HCT116 (cell line): ENCODE results near the gene CHEK1. TPM values are rescaled to one million over a fixed set of nuclear protein-coding genes. Genes with fewer than 3 reads are reported as not detected.

ENCODE experiments used
- ATAC-seq: fragments of 200-7000 bp; cut with Tn5 transposase; 2 replicates; pipeline ENCODE4 v1.9.1; 2020; ENCODE audit warnings: mild to moderate bottlenecking, moderate library complexity
- BruUV-seq: library from RNA; stranded (reverse); fragments of 400-500 nt; replicated peaks from 2 replicates; lab custom pipeline; 2021; lab: Mats Ljungman, UMichigan
- CTCF ChIA-PET: fragments of 300-600 bp; sonication (Branson Sonifier 250); formaldehyde crosslinking; loops from one replicate; lab custom pipeline; 2021; ENCODE audit warnings: antibody characterized with exemption; lab: Charles Lee
- POLR2A ChIA-PET: fragments of 300-600, 350-600 bp; sonication (Branson Sonifier 250); formaldehyde crosslinking; loops from one replicate; lab custom pipeline; 2021; ENCODE audit warnings: antibody characterized with exemption; lab: Charles Lee
- RAD21 ChIA-PET, 2 experiments: fragments of 300-600 bp; sonication (Branson Sonifier 250); formaldehyde crosslinking; loops; one replicate each; lab custom pipeline; 2023; ENCODE audit warnings: low total read pairs in 2 of 2; ENCODE audit not compliant: uncharacterized antibody in 2 of 2, unreplicated experiment in 2 of 2, low non-redundant PET in 1 of 2; lab: Charles Lee
- DNase-seq: peaks from one replicate; pipeline ENCODE4 v3.0.0-alpha.2; 2010; ENCODE audit warnings: low read depth, low spot score
- H2AFZ ChIP-seq: fragments of 200-600 bp; shearing (Covaris generic), sonication (generic); 2 replicates; pipeline ENCODE4 v1.6.1; 2017; ENCODE audit warnings: low read depth, mixed run types, mixed read lengths, antibody characterized with exemption, low read length; ENCODE audit not compliant: poor library complexity, severe bottlenecking
- H3K27ac ChIP-seq: 2 replicates; pipeline ENCODE4 v1.5.1; 2012; ENCODE audit warnings: low read depth, low read length
- H3K27me3 ChIP-seq: fragments of 200-600 bp; sonication (generic); 2 replicates; pipeline ENCODE4 v1.6.1; 2016; ENCODE audit warnings: mixed run types, low read length, mixed read lengths; ENCODE audit not compliant: insufficient read depth
- H3K36me3 ChIP-seq, 2 experiments: fragments of 200-500 bp in 1 of 2; fragments of 200-600 bp in 1 of 2; sonication (Bioruptor generic) in 1 of 2; sonication (generic) in 1 of 2; 2 replicates each; pipeline versions ENCODE4 v1.5.1 to v1.6.1; 2014 to 2016; ENCODE audit warnings: low read length in 2 of 2, inconsistent platforms in 1 of 2, mixed read lengths in 1 of 2, mixed run types in 1 of 2; ENCODE audit not compliant: insufficient read depth in 2 of 2, control insufficient read depth in 1 of 2
- H3K4me1 ChIP-seq, 2 experiments: fragments of 200-600 bp in 1 of 2; sonication (generic) in 1 of 2; 2 replicates each; pipeline versions ENCODE4 v1.5.1 to v1.6.1; 2012 to 2017; ENCODE audit warnings: low read length in 2 of 2, inconsistent platforms in 1 of 2, mild to moderate bottlenecking in 1 of 2, mixed read lengths in 1 of 2, mixed run types in 1 of 2, moderate library complexity in 1 of 2; ENCODE audit not compliant: insufficient read depth in 2 of 2, control insufficient read depth in 1 of 2
- H3K4me2 ChIP-seq: fragments of 200-600 bp; sonication (generic); 2 replicates; pipeline ENCODE4 v1.6.1; 2017; ENCODE audit warnings: mixed run types, low read length, mixed read lengths
- H3K4me3 ChIP-seq, 2 experiments: fragments of 200-600 bp in 1 of 2; sonication (generic) in 1 of 2; replicated peaks in 1 of 2; 2 replicates each; pipeline ENCODE4 v1.5.1; 2011 to 2016; ENCODE audit warnings: low read length in 2 of 2, control low read depth in 1 of 2, low read depth in 1 of 2, mild to moderate bottlenecking in 1 of 2, mixed read lengths in 1 of 2, mixed run types in 1 of 2
- H3K79me2 ChIP-seq: fragments of 200-600 bp; sonication (generic); 2 replicates; pipeline ENCODE4 v1.6.1; 2017; ENCODE audit warnings: mild to moderate bottlenecking, mixed run types, low read length, moderate library complexity, mixed read lengths; ENCODE audit not compliant: insufficient read depth
- H3K9ac ChIP-seq: fragments of 200-600 bp; sonication (generic); 2 replicates; pipeline ENCODE4 v1.6.1; 2016; ENCODE audit warnings: low read length, mixed read lengths
- H3K9me2 ChIP-seq: fragments of 200-600 bp; sonication (generic), shearing (Covaris generic); 2 replicates; pipeline ENCODE4 v1.6.1; 2017; ENCODE audit warnings: mixed run types, mild to moderate bottlenecking, moderate library complexity; ENCODE audit not compliant: insufficient read depth
- H3K9me3 ChIP-seq, 2 experiments: fragments of 200-500 bp in 1 of 2; fragments of 200-600 bp in 1 of 2; sonication (Bioruptor generic) in 1 of 2; sonication (generic) in 1 of 2; 2 replicates each; pipeline ENCODE4 v1.6.1; 2014 to 2017; ENCODE audit warnings: low read length in 2 of 2, mixed read lengths in 2 of 2, inconsistent platforms in 1 of 2, low read depth in 1 of 2, mild to moderate bottlenecking in 1 of 2, mixed run types in 1 of 2, moderate library complexity in 1 of 2; ENCODE audit not compliant: control insufficient read depth in 1 of 2, insufficient read depth in 1 of 2
- H4K20me1 ChIP-seq: fragments of 200-600 bp; sonication (generic), shearing (Covaris generic); 2 replicates; pipeline ENCODE4 v1.6.1; 2017; ENCODE audit warnings: mixed run types, mild to moderate bottlenecking, moderate library complexity; ENCODE audit not compliant: insufficient read depth
- ATF3 ChIP-seq: IDR thresholded peaks from 2 replicates; pipeline ENCODE4 v1.6.1; 2012
- CEBPB ChIP-seq: IDR thresholded peaks from 2 replicates; pipeline ENCODE4 v1.6.1; 2012; ENCODE audit warnings: low read depth
- EZH2phosphoT487 ChIP-seq: fragments of 200-600 bp; IDR thresholded peaks from 2 replicates; pipeline ENCODE4 v1.6.1; 2018; ENCODE audit warnings: antibody characterized with exemption, borderline replicate concordance
- FOSL1 ChIP-seq: IDR thresholded peaks from 2 replicates; pipeline ENCODE4 v1.6.1; 2012; ENCODE audit warnings: low read depth
- RAD21 ChIP-seq: IDR thresholded peaks from 2 replicates; pipeline ENCODE4 v1.6.1; 2012; ENCODE audit warnings: low read depth, mild to moderate bottlenecking
- REST ChIP-seq: IDR thresholded peaks from 2 replicates; pipeline ENCODE4 v1.6.1; 2012; ENCODE audit warnings: low read depth
- SP1 ChIP-seq: IDR thresholded peaks from 2 replicates; pipeline ENCODE4 v1.6.1; 2012; ENCODE audit warnings: low read depth
- ZBTB33 ChIP-seq: IDR thresholded peaks from 2 replicates; pipeline ENCODE4 v1.6.1; 2011; ENCODE audit warnings: mild to moderate bottlenecking, low read length, moderate library complexity; ENCODE audit not compliant: insufficient replicate concordance; ENCODE audit errors: extremely low read depth
- ZFX ChIP-seq: fragments of 450-650 bp; IDR thresholded peaks from 2 replicates; pipeline ENCODE4 v1.6.1; 2017
- intact Hi-C: fragments of 100-400 bp; cut with micrococcal nuclease; formaldehyde crosslinking; loops from 2 replicates; pipeline ENCODE4 v1.10.0; 2022
- total RNA-seq: library from RNA; stranded (reverse); gene quantifications from one replicate; pipeline ENCODE4 v1.2.1, GENCODE V29; 2021; ENCODE audit not compliant: unreplicated experiment

CHEK1 gene
- total RNA-seq, 1 experiment from 2014 or later, result 69.3 TPM

GRCh38 chr11:125688632-125689031 is 63.7 kb downstream of the CHEK1 start:
- H2AFZ ChIP-seq, result no peak overlapping the region
- no peaks in the 10 kb centered on the region for H3K4me1 ChIP-seq
- ChIA-PET RAD21 (no interaction called here), POLR2A (no interaction called here), CTCF (interaction anchor here (1.3 kb wide), 1 partner anchor 9 kb away, joined by 3 read pairs; no protein-coding TSS in a partner anchor)
- no peak overlapping the region for H3K4me3 ChIP-seq
- H3K79me2 ChIP-seq, result no peaks in the 10 kb centered on the region
- H3K27me3 ChIP-seq, result no peaks in the 10 kb centered on the region
- H3K4me2 ChIP-seq, result no peak overlapping the region
- no peaks in the 10 kb centered on the region for H4K20me1 ChIP-seq
- no peaks in the 10 kb centered on the region for H3K9me3 ChIP-seq
- ATAC-seq (no peak), DNase-seq (no peak)
- no peaks in the 10 kb centered on the region for H3K9me2 ChIP-seq
- no peak overlapping the region for H3K27ac ChIP-seq
- no peak overlapping the region for H3K9ac ChIP-seq
- no TSS peak for BruUV-seq
- intact Hi-C loops, result no loop called here
- no peak for TF ChIP-seq SP1
- TF ChIP-seq FOSL1, result no peak
- no peak for TF ChIP-seq ZBTB33
- no peak for TF ChIP-seq EZH2phosphoT487
- no peak for TF ChIP-seq ZFX
- TF ChIP-seq ATF3, result no peak
- TF ChIP-seq RAD21, result no peak
- no peak for TF ChIP-seq REST
- no peak for TF ChIP-seq CEBPB
- no peaks in the 10 kb centered on the region for H3K36me3 ChIP-seq
